GM12801 (cell line): ENCODE data around the gene EML3.

Source experiments
- TF ChIP-seq, protein P1 (sequence below): IDR thresholded peaks from one replicate; pipeline ENCODE4 v1.5.1; 2011; ENCODE audit warnings: control low read depth; ENCODE audit not compliant: insufficient read length; ENCODE audit errors: extremely low read depth

Gene EML3

DNA sequence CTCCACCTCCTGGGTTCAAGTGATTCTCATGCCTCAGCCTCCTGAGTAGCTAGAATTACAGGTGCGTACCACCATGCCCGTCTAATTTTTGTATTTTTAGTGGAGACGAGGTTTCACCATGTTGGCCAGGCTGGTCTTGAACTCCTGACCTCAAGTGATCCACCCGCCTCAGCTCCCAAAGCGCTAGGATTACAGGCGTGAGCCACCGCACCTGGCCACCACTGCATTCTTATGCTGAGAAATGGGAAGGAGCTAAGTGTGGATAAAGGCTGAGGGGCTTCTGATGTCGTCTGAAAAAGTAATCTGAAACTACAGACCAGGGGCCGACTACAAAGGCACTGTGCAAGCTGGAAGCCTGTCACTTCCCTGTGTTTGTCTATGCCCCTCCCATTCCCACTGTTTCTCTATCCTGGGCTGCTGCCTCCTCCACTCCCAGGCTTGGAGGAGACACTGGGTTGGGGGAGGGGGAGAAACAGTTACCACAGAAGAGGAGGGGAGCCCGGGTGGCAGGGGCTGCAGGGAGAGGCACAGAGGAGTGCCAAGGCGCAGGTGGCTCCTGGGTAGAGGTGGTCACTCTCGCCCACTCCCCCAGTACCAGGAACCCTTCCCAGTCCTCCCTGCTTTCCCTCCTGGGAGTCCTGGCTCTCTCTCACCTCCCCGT is 8.0 kb downstream of the EML3 start:
- TF ChIP-seq, protein P1, sequence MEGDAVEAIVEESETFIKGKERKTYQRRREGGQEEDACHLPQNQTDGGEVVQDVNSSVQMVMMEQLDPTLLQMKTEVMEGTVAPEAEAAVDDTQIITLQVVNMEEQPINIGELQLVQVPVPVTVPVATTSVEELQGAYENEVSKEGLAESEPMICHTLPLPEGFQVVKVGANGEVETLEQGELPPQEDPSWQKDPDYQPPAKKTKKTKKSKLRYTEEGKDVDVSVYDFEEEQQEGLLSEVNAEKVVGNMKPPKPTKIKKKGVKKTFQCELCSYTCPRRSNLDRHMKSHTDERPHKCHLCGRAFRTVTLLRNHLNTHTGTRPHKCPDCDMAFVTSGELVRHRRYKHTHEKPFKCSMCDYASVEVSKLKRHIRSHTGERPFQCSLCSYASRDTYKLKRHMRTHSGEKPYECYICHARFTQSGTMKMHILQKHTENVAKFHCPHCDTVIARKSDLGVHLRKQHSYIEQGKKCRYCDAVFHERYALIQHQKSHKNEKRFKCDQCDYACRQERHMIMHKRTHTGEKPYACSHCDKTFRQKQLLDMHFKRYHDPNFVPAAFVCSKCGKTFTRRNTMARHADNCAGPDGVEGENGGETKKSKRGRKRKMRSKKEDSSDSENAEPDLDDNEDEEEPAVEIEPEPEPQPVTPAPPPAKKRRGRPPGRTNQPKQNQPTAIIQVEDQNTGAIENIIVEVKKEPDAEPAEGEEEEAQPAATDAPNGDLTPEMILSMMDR, result no peak

DNA sequence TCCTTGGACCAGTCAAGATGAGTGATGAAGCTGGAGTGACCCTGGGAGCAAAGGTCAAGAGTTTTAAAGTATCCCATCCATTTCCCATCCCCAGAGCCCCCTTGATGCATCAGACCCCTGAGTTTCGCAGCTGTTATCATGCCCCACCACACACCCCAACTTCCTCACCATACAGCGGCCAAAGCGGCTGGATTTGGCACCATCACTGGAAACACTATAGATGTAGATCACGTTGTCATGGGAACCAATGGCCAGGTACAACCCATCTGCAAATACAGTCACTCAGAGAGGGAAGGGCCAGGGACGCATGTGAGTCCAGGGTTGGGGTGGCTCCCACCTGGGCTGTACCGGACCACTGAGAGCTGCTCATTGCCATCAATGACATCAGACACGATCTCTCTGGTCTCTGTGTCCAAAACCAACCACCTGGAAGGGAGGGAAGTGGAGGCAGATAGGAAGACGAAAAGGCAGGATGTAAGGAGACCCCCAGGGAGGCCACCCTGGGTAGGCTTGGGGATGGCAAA is 8.7 kb downstream of the EML3 start:
- TF ChIP-seq, protein P1, result no peak

DNA sequence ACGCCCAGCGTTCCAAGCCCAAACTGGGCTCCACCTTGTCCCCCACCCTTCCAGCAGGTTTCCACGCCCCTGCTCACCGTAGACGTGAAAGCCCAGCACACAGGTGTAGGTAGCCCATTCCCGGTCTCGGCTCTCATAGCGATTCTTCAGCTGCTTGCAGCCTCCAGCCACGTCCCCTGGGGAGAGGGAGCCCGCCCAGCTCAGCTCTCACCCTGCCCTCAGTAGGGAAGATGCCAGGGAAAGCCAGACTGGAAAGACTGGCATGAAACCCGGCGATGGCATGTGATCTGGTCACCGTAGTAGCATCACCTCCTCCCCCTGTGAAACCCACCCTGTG is 9.5 kb downstream of the EML3 start:
- TF ChIP-seq, protein P1, result no peak

DNA sequence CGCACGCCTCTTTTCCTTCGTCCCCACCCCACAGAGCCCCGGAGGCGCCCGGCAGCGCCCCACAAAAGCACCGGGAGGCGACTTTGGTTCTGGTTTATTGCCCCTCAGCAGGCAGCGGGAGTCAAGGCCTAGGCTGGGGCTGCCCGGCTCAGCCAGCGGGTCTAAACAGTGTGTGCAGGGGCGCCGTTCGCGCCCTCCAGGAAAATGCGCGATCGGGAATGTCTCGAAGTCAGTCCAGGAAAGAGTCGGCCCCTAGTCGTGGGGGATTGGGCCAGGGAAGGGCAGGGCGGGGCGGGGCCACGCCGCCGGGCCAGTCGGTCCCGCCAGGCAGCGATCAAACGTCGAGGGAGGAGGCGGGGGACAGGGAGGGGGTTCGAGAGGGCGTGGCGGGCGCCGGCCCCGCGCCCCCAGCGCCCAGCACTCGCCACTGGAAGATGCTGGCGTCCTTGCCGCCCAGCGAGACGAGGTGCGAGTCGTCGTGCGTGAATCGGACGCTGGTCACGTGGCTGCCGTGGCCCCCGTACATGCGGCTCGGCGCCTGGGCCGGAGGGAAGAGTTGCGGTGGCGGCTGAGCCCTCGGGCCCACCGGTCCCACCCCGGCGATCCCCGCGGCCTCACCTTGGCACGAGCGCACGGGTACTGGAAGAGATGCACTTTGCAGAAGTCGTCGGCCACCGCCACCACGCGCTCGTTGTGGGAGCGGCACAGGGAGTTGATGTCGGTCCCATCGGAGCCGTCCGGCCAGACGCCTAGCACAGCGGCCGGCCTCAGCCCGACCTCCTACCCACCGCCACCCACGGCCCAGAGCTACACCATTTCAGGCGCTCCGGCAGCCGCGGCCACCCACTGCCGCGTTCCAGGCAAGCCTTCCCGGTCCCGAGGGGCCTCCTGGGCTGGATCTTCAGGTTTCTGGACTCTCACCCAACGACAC is 10.2 kb downstream of the EML3 start:
- TF ChIP-seq, protein P1, result no peak

DNA sequence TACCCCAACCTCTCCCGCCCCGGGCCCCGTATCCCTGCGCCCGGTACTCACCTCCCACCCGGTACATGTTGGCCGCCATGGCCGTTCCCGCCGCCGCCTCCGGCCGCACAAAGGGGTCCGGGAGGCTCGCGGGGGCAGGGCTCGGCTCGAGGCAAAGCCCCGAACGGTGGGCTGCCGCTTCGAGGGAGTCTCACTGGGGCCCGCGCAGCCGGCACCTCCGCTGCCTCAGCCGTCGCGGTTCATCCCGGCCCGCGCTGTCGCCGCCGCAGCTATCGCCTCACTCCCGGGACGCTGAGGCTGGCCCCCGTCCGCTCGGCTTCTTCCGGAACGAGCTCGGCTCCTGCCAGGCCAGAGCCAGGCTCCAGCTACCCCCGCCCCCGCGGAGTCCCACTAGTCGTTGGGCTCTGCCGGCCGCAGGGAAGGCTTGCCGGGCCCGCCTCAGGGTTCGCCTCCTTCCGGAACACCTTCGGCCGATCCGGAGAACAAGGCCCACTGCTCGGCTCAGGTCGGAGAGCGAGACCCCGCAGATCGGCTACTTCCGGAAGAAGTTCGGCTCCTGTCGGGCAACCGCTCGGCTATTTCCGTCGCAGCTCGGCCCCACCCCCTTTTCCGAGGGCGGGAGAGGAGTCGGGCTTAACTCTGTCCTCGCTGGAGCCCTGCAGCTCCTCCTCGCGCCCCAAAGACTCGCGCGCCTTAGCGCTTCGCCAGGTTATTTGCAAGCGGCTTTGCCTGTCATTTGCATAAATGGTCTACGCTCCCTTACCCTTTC is 11.0 kb downstream of the EML3 start, which contains the start of gene MTA2:
MTA2 (minus strand) TSS at position 494 of the 769 bp plus-strand sequence; CDS start at position 79, 415 bp downstream.
- TF ChIP-seq, protein P1, result no peak

DNA sequence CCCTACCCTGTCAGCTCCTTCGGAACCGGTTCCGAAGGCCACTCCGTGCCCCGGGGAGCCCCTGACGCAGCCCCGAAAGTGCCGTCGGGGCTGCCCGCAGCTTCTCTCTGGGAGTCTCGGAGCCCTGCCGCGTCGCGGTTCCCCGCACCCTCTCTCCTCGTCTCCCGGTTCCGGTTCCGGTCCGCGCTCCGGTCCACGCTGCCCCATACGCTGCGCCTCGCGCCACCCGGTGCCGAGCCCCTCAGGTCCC is 11.5 kb downstream of the EML3 start:
- TF ChIP-seq, protein P1, result no peak
